CD14-positive monocyte (primary cell): Measurements from ENCODE around the gene VWA5A. TPM values are rescaled to one million over a fixed set of nuclear protein-coding genes. Genes with fewer than 3 reads are reported as not detected.
A peak's percentile ranks its signal among the peaks of the same experiment; 100 is the strongest.

Source experiments
- DNase-seq, 3 donors: peaks; one replicate each; pipeline ENCODE4 v3.0.0-alpha.2; 2011 to 2022
- H2AFZ ChIP-seq: 2 replicates; pipeline ENCODE4 v1.6.0; 2012; ENCODE audit warnings: mild to moderate bottlenecking, low read depth, low read length, inconsistent platforms; ENCODE audit not compliant: insufficient read depth, poor library complexity, severe bottlenecking
- H3K27ac ChIP-seq, 2 donors: 1 replicate in 1 of 2; 2 replicates in 1 of 2; pipeline ENCODE4 v1.5.1; 2012 to 2013; ENCODE audit warnings: low read length in 2 of 2, control low read depth in 1 of 2, inconsistent platforms in 1 of 2, low read depth in 1 of 2, mild to moderate bottlenecking in 1 of 2
- H3K27me3 ChIP-seq, 2 donors: one replicate each; pipeline versions ENCODE4 v1.6.0 to v1.6.1; 2011 to 2013; ENCODE audit warnings: low read length in 2 of 2; ENCODE audit not compliant: control insufficient read depth in 2 of 2, insufficient read depth in 2 of 2
- H3K36me3 ChIP-seq, 2 donors: replicated peaks in 1 of 2; 1 replicate in 1 of 2; 2 replicates in 1 of 2; pipeline versions ENCODE4 v1.5.1 to v1.6.1; 2012 to 2013; ENCODE audit warnings: low read length in 2 of 2, control low read depth in 1 of 2, inconsistent platforms in 1 of 2, mild to moderate bottlenecking in 1 of 2; ENCODE audit not compliant: insufficient read depth in 2 of 2, control insufficient read depth in 1 of 2
- H3K4me1 ChIP-seq, 2 donors: 1 replicate in 1 of 2; 2 replicates in 1 of 2; pipeline versions ENCODE4 v1.5.1 to v1.6.1; 2012 to 2013; ENCODE audit warnings: low read length in 2 of 2, control low read depth in 1 of 2, inconsistent platforms in 1 of 2, mild to moderate bottlenecking in 1 of 2, moderate library complexity in 1 of 2; ENCODE audit not compliant: insufficient read depth in 2 of 2, control insufficient read depth in 1 of 2
- H3K4me2 ChIP-seq: replicated peaks from 2 replicates; pipeline ENCODE3; 2012; ENCODE audit warnings: low read length, moderate library complexity, mild to moderate bottlenecking; ENCODE audit not compliant: poor library complexity, severe bottlenecking; ENCODE audit errors: extremely low read depth
- H3K4me3 ChIP-seq, 3 experiments: fragments of 200-600 bp in 1 of 3; sonication (generic) in 1 of 3; replicated peaks in 1 of 3; 1 replicate in 2 of 3; 2 replicates in 1 of 3; pipeline ENCODE4 v1.5.1; 2011 to 2013; ENCODE audit warnings: low read length in 3 of 3, mild to moderate bottlenecking in 3 of 3, control low read depth in 2 of 3, low read depth in 2 of 3, inconsistent platforms in 1 of 3, moderate library complexity in 1 of 3
- H3K79me2 ChIP-seq: 2 replicates; pipeline ENCODE4 v1.6.0; 2012; ENCODE audit warnings: mild to moderate bottlenecking, control low read depth, inconsistent platforms, low read length, moderate library complexity; ENCODE audit not compliant: insufficient read depth
- H3K9ac ChIP-seq: 2 replicates; pipeline ENCODE4 v1.6.0; 2017; ENCODE audit warnings: low read length, mild to moderate bottlenecking; ENCODE audit not compliant: insufficient read depth, poor library complexity, severe bottlenecking
- H3K9me3 ChIP-seq, 2 donors: replicated peaks in 1 of 2; 1 replicate in 1 of 2; 2 replicates in 1 of 2; pipeline versions ENCODE4 v1.5.1 to v1.6.1; 2012 to 2013; ENCODE audit warnings: low read length in 2 of 2, control low read depth in 1 of 2; ENCODE audit not compliant: control insufficient read depth in 1 of 2, insufficient read depth in 1 of 2
- H4K20me1 ChIP-seq: 2 replicates; pipeline ENCODE4 v1.6.0; 2012; ENCODE audit warnings: mild to moderate bottlenecking, low read length, control low read depth, moderate library complexity; ENCODE audit not compliant: insufficient read depth
- H3K27ac Mint-ChIP-seq, 7 donors: one replicate each; pipeline ENCODE4 v1.8.0; 2020; ENCODE audit warnings: mild to moderate bottlenecking in 7 of 7, mixed read lengths in 7 of 7, moderate library complexity in 6 of 7, inconsistent platforms in 2 of 7
- H3K27me3 Mint-ChIP-seq, 3 donors: one replicate each; pipeline ENCODE4 v1.8.0; 2021 to 2022; ENCODE audit warnings: low read depth in 3 of 3, mild to moderate bottlenecking in 3 of 3, mixed read lengths in 3 of 3, moderate library complexity in 3 of 3, inconsistent platforms in 1 of 3
- H3K36me3 Mint-ChIP-seq, 2 donors: one replicate each; pipeline ENCODE4 v1.8.0; 2020; ENCODE audit warnings: mixed read lengths in 2 of 2, inconsistent platforms in 1 of 2, mild to moderate bottlenecking in 1 of 2
- H3K4me1 Mint-ChIP-seq: one replicate; pipeline ENCODE4 v1.8.0; 2020; ENCODE audit warnings: mild to moderate bottlenecking, mixed read lengths
- H3K4me3 Mint-ChIP-seq, 2 donors: one replicate each; pipeline ENCODE4 v1.8.0; 2020; ENCODE audit warnings: mild to moderate bottlenecking in 2 of 2, mixed read lengths in 2 of 2, moderate library complexity in 1 of 2
- H3K9me3 Mint-ChIP-seq, 7 donors: one replicate each; pipeline ENCODE4 v1.8.0; 2020 to 2022; ENCODE audit warnings: mixed read lengths in 7 of 7, mild to moderate bottlenecking in 6 of 7, moderate library complexity in 6 of 7, inconsistent platforms in 2 of 7
- CTCF ChIP-seq: fragments of 200-600 bp; IDR thresholded peaks from one replicate; pipeline ENCODE4 v1.8.0; 2022; ENCODE audit warnings: antibody characterized with exemption, mild to moderate bottlenecking
- WGBS: methylation state at CpG from one replicate; pipeline ENCODE4 v1.1.5; 2013; ENCODE audit warnings: missing lambda C conversion rate; ENCODE audit not compliant: insufficient coverage; 5-methylcytosine and 5-hydroxymethylcytosine counted together
- intact Hi-C, 2 donors: fragments of 100-400 bp; cut with micrococcal nuclease; formaldehyde crosslinking; loops; one replicate each; pipeline versions ENCODE4 v1.15.0 to v1.15.1; 2023
- polyA plus RNA-seq, 3 donors: library from polyadenylated mRNA; depleted of rRNA in 1 of 3; unstranded in 2 of 3; stranded (reverse) in 1 of 3; fragments of 300-500 nt in 2 of 3; fragments of >200 nt in 1 of 3; fragmentation: Illumina TruSeq in 2 of 3; gene quantifications; 1 replicate in 2 of 3; 2 replicates in 1 of 3; pipeline ENCODE4 v1.2.3, GENCODE V29; 2012 to 2021

VWA5A gene
- polyA plus RNA-seq, 3 donors = 7.6 to 11.2 (median 8.8) TPM

GRCh38 chr11:124176925-124177715, 61.9 kb downstream of the VWA5A start:
- Histone ChIP-seq H3K36me3 (no peaks in the 10 kb centered on the region), H3K9me3 (no peaks in the 10 kb centered on the region), H3K79me2 (no peaks in the 10 kb centered on the region), H3K27ac (peak overlapping the region in 1 of 2 donors; percentile 17), H2AFZ (no peak overlapping the region), H3K27me3 (no peaks in the 10 kb centered on the region), H3K4me1 (peaks cover 4 to 11% of the 10 kb centered on the region in 2 donors), H3K4me2 (no peak overlapping the region), H3K9ac (no peak overlapping the region), H4K20me1 (no peaks in the 10 kb centered on the region), H3K4me3 (no peak overlapping the region)
- no peak for TF ChIP-seq CTCF
- intact Hi-C loops = no loop called here
- no peak overlapping the region for H3K27ac Mint-ChIP-seq
- H3K36me3 Mint-ChIP-seq = no peaks in the 10 kb centered on the region
- H3K4me3 Mint-ChIP-seq = no peak overlapping the region
- WGBS = no CpG with 5 or more reads among the region's 5 CpGs
- peak; percentile 41 to 88 (median 50) for DNase-seq
- H3K27me3 Mint-ChIP-seq = peaks cover 0 to 1% (median 0%) of the 10 kb centered on the region in 3 donors
- H3K9me3 Mint-ChIP-seq = no peaks in the 10 kb centered on the region
- H3K4me1 Mint-ChIP-seq = no peaks in the 10 kb centered on the region

GRCh38 chr11:124179310-124179709, 64.1 kb downstream of the VWA5A start:
- Histone ChIP-seq H3K4me1 (peaks cover 4 to 11% of the 10 kb centered on the region in 2 donors), H3K4me3 (no peak overlapping the region), H3K79me2 (no peaks in the 10 kb centered on the region), H3K9me3 (no peaks in the 10 kb centered on the region), H3K9ac (no peak overlapping the region), H4K20me1 (no peaks in the 10 kb centered on the region), H3K27me3 (no peaks in the 10 kb centered on the region), H2AFZ (no peak overlapping the region), H3K4me2 (no peak overlapping the region), H3K36me3 (no peaks in the 10 kb centered on the region), H3K27ac (no peak overlapping the region)
- no peak for DNase-seq
- no peaks in the 10 kb centered on the region for H3K9me3 Mint-ChIP-seq
- H3K4me3 Mint-ChIP-seq = no peak overlapping the region
- no peaks in the 10 kb centered on the region for H3K4me1 Mint-ChIP-seq
- intact Hi-C loops = no loop called here
- H3K27me3 Mint-ChIP-seq = peaks cover 0 to 1% (median 0%) of the 10 kb centered on the region in 3 donors
- TF ChIP-seq CTCF = no peak
- no peaks in the 10 kb centered on the region for H3K36me3 Mint-ChIP-seq
- WGBS = no CpG with 5 or more reads among the region's 1 CpG
- H3K27ac Mint-ChIP-seq = no peak overlapping the region
